Activated CD8-positive, alpha-beta T cell treated with anti-CD3 and anti-CD28 coated beads for 36 hours (primary cell): ENCODE data around the gene PSME2. TPM values are rescaled to one million over a fixed set of nuclear protein-coding genes. Genes with fewer than 3 reads are reported as not detected.

Experiments used
- ATAC-seq: fragments of 200-7000 bp; cut with Tn5 transposase; one replicate; pipeline ENCODE4 v1.10.0; 2021; ENCODE audit warnings: mild to moderate bottlenecking, moderate library complexity
- CTCF ChIA-PET: fragments of 350-600 bp; sonication (Branson Sonifier 250); formaldehyde crosslinking; loops from one replicate; lab custom pipeline; 2021; ENCODE audit warnings: antibody characterized with exemption; lab: Charles Lee
- POLR2A ChIA-PET: fragments of 350-600 bp; sonication (Branson Sonifier 250); formaldehyde crosslinking; loops from one replicate; lab custom pipeline; 2021; ENCODE audit warnings: antibody characterized with exemption; lab: Charles Lee
- DNase-seq: peaks from one replicate; pipeline ENCODE4 v3.0.0-alpha.2; 2020
- H3K27ac Mint-ChIP-seq: one replicate; pipeline ENCODE4 v1.8.0; 2021; ENCODE audit warnings: mild to moderate bottlenecking, mixed read lengths
- H3K27me3 Mint-ChIP-seq: one replicate; pipeline ENCODE4 v1.8.0; 2021; ENCODE audit warnings: mixed read lengths
- H3K36me3 Mint-ChIP-seq: one replicate; pipeline ENCODE4 v1.8.0; 2021; ENCODE audit warnings: low read depth, mixed read lengths
- H3K4me1 Mint-ChIP-seq: one replicate; pipeline ENCODE4 v1.8.0; 2021; ENCODE audit warnings: low read depth, mixed read lengths
- H3K4me3 Mint-ChIP-seq: one replicate; pipeline ENCODE4 v1.8.0; 2021; ENCODE audit warnings: mild to moderate bottlenecking, moderate library complexity, mixed read lengths
- H3K9me3 Mint-ChIP-seq: one replicate; pipeline ENCODE4 v1.8.0; 2021; ENCODE audit warnings: mixed read lengths
- intact Hi-C: fragments of 100-400 bp; cut with micrococcal nuclease; formaldehyde crosslinking; loops from one replicate; pipeline ENCODE4 v1.10.0; 2022
- total RNA-seq, 2 experiments: library from RNA; stranded (reverse); gene quantifications; one replicate each; pipeline ENCODE4 v1.2.3, GENCODE V29; 2021
- TF ChIP-seq, protein P1 (sequence below): fragments of 200-600 bp; IDR thresholded peaks from one replicate; pipeline ENCODE4 v1.8.0; 2022; ENCODE audit warnings: antibody characterized with exemption, mild to moderate bottlenecking

Gene PSME2
- total RNA-seq, 2 experiments from 2014 or later: 440 TPM

DNA sequence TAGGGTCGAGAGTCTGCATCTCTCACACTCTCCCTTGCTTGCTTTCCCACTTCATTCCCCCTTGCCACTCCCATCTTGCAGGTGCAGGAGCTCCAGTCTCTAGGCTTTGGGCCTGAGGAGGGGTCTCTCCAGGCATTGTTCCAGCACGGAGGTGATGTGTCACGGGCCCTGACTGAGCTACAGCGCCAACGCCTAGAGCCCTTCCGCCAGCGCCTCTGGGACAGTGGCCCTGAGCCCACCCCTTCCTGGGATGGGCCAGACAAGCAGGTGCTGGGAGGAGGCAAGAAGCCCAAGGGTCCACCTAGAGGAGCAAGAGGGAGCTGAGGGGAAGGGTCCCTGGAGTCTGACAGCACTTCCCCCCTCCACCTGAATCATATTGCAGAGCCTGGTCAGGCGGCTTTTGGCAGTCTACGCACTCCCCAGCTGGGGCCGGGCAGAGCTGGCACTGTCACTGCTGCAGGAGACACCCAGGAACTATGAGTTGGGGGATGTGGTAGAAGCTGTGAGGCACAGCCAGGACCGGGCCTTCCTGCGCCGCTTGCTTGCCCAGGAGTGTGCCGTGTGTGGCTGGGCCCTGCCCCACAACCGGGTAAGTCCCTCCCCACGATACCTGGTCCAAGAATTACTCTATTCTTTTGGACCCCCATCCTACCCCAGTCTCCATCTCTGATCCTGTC, 5.1 kb upstream of the PSME2 start:
- intact Hi-C loops: no loop called here
- no peak for ATAC-seq
- H3K36me3 Mint-ChIP-seq: peaks cover 57% of the 10 kb centered on the region

GRCh38 chr14:24150993-24151392, 4.6 kb upstream of the PSME2 start:
- Mint-ChIP-seq H3K36me3 (peaks cover 57% of the 10 kb centered on the region), H3K27ac (no peak overlapping the region), H3K4me1 (peaks cover 25% of the 10 kb centered on the region), H3K9me3 (no peaks in the 10 kb centered on the region), H3K4me3 (no peak overlapping the region), H3K27me3 (no peaks in the 10 kb centered on the region)
- ATAC-seq: no peak
- CTCF ChIA-PET: interaction anchor here (0.8 to 8.0 kb wide), 2 partner anchors 10 to 15 kb away, joined by 3 to 91 read pairs; partner anchors contain the start of genes IRF9 and PSME1
- POLR2A ChIA-PET: interaction anchor here (0.6 to 10.7 kb wide), 9 partner anchors 10 to 123 kb away, joined by 3 to 178 read pairs (median 3); partner anchors contain the start of genes EMC9, GMPR2, IPO4 and IRF9
- TF ChIP-seq, protein P1, sequence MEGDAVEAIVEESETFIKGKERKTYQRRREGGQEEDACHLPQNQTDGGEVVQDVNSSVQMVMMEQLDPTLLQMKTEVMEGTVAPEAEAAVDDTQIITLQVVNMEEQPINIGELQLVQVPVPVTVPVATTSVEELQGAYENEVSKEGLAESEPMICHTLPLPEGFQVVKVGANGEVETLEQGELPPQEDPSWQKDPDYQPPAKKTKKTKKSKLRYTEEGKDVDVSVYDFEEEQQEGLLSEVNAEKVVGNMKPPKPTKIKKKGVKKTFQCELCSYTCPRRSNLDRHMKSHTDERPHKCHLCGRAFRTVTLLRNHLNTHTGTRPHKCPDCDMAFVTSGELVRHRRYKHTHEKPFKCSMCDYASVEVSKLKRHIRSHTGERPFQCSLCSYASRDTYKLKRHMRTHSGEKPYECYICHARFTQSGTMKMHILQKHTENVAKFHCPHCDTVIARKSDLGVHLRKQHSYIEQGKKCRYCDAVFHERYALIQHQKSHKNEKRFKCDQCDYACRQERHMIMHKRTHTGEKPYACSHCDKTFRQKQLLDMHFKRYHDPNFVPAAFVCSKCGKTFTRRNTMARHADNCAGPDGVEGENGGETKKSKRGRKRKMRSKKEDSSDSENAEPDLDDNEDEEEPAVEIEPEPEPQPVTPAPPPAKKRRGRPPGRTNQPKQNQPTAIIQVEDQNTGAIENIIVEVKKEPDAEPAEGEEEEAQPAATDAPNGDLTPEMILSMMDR: no peak
- intact Hi-C loops: no loop called here
- no peak for DNase-seq

More for the DNA sequence above, 5.1 kb upstream of the PSME2 start:
- ChIA-PET POLR2A (interaction anchor here (0.6 to 10.7 kb wide), 9 partner anchors 11 to 157 kb away, joined by 3 to 178 read pairs (median 3); partner anchors contain the start of genes GMPR2, IRF9 and PSME1), CTCF (interaction anchor here (0.8 to 8.0 kb wide), 3 partner anchors 9 to 32 kb away, joined by 3 to 91 read pairs (median 3); partner anchors contain the start of genes IRF9 and PSME1)
- Mint-ChIP-seq H3K4me3 (no peak overlapping the region), H3K9me3 (no peaks in the 10 kb centered on the region), H3K27ac (no peak overlapping the region), H3K4me1 (peaks cover 25% of the 10 kb centered on the region), H3K27me3 (no peaks in the 10 kb centered on the region)
- TF ChIP-seq, protein P1: no peak
- DNase-seq: no peak

DNA sequence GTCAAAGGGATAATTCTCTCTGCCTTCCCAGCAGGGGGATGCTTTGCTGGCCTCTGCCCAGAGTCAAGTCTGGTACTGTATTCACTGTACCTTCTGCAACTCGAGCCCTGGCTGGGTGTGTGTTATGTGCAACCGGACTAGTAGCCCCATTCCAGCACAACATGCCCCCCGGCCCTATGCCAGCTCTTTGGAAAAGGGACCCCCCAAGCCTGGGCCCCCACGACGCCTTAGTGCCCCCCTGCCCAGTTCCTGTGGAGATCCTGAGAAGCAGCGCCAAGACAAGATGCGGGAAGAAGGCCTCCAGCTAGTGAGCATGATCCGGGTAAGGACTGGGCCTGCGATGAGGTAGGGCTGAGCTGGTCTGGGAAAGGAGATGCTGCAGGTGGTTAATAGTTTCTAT, 4.2 kb upstream of the PSME2 start:
- TF ChIP-seq, protein P1: no peak
- peaks cover 30% of the 10 kb centered on the region for H3K4me1 Mint-ChIP-seq
- ChIA-PET CTCF (interaction anchor here (8.0 kb wide), 1 partner anchor 10 kb away, joined by 91 read pairs; the partner anchor contains the start of gene IRF9), POLR2A (interaction anchor here (0.7 to 10.7 kb wide), 8 partner anchors 9 to 93 kb away, joined by 3 to 178 read pairs (median 4); partner anchors contain the start of genes DCAF11, EMC9, GMPR2 and IPO4)
- no peaks in the 10 kb centered on the region for H3K9me3 Mint-ChIP-seq
- ATAC-seq (no peak), DNase-seq (no peak)
- H3K27ac Mint-ChIP-seq: peak overlapping the region; percentile 12
- intact Hi-C loops: no loop called here
- no peaks in the 10 kb centered on the region for H3K27me3 Mint-ChIP-seq
- H3K4me3 Mint-ChIP-seq: no peak overlapping the region
- peaks cover 57% of the 10 kb centered on the region for H3K36me3 Mint-ChIP-seq

GRCh38 chr14:24150061-24150460, 3.7 kb upstream of the PSME2 start:
- peaks cover 56% of the 10 kb centered on the region for H3K36me3 Mint-ChIP-seq
- TF ChIP-seq, protein P1: no peak
- H3K27ac Mint-ChIP-seq: peak overlapping the region; percentile 12
- H3K27me3 Mint-ChIP-seq: no peaks in the 10 kb centered on the region
- ATAC-seq (no peak), DNase-seq (no peak)
- H3K9me3 Mint-ChIP-seq: no peaks in the 10 kb centered on the region
- H3K4me3 Mint-ChIP-seq: no peak overlapping the region
- ChIA-PET POLR2A (interaction anchor here (0.7 to 10.7 kb wide), 8 partner anchors 9 to 92 kb away, joined by 3 to 178 read pairs (median 4); partner anchors contain the start of genes DCAF11, EMC9, IPO4 and IRF9), CTCF (interaction anchor here (8.0 kb wide), 1 partner anchor 11 kb away, joined by 91 read pairs; the partner anchor contains the start of gene IRF9)
- peaks cover 35% of the 10 kb centered on the region for H3K4me1 Mint-ChIP-seq
- intact Hi-C loops: no loop called here
